GM10248 (cell line): Measurements from ENCODE around the gene ZBTB48.

Experiments
- CTCF ChIA-PET: fragments of 300-600 bp; sonication (Branson Sonifier 250); formaldehyde crosslinking; extraction: SDS; loops from one replicate; lab custom pipeline; 2021; ENCODE audit warnings: antibody characterized with exemption; lab: Yijun Ruan, JAX
- POLR2A ChIA-PET: fragments of 350-650 bp; sonication (Branson Sonifier 250); formaldehyde crosslinking; extraction: SDS; loops from one replicate; lab custom pipeline; 2020; ENCODE audit warnings: antibody characterized with exemption; lab: Yijun Ruan, JAX
- DNase-seq: peaks from one replicate; pipeline ENCODE4 v3.0.0; 2012; ENCODE audit errors: extremely low spot score
- CTCF ChIP-seq: IDR thresholded peaks from 2 replicates; pipeline ENCODE4 v1.5.1; 2012; ENCODE audit warnings: mild to moderate bottlenecking, low read depth; ENCODE audit errors: extremely low read depth, missing control alignments, control extremely low read depth

Gene ZBTB48

GRCh38 chr1:6628971-6629479 is 49.2 kb downstream of the ZBTB48 start:
- no peak for TF ChIP-seq CTCF
- POLR2A ChIA-PET = interaction anchor here (0.5 kb wide), 1 partner anchor 1024 kb away, joined by 6 read pairs; no protein-coding TSS in a partner anchor
- CTCF ChIA-PET = interaction anchor here (1.3 kb wide), 1 partner anchor 17 kb away, joined by 3 read pairs; no protein-coding TSS in a partner anchor
- no peak for DNase-seq

- ChIA-PET POLR2A (no interaction called here), CTCF (interaction anchor here (1.8 kb wide), 1 partner anchor 16 kb away, joined by 5 read pairs; no protein-coding TSS in a partner anchor)
- DNase-seq = no peak
- TF ChIP-seq CTCF = no peak
Measured at GRCh38 chr1:6630027-6630426, 50.2 kb downstream of the ZBTB48 start.

DNA sequence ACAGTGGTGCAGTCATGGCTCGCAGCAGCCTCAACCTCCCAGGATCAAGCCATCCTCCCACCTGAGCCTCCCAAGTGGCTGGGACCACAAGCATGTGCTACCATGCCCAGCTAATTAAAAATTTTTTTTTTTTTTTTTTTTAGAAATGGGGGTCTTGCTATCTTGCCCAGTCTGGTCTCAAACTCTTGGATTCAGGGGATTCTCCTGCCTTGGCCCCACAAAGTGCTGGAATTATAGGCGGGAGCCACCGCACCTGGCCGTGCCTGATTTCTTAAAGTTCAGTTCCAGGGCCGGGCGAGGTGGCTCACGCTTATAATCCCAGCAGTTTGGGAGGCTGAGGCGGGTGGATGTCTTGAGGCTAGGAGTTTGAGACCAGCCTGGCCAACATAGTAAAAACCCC is 51.3 kb downstream of the ZBTB48 start:
- POLR2A ChIA-PET = no interaction called here
- CTCF ChIA-PET = interaction anchor here (1.8 kb wide), 2 partner anchors 8 to 15 kb away, joined by 5 to 6 read pairs; no protein-coding TSS in a partner anchor
- no peak for DNase-seq
- no peak for TF ChIP-seq CTCF

DNA sequence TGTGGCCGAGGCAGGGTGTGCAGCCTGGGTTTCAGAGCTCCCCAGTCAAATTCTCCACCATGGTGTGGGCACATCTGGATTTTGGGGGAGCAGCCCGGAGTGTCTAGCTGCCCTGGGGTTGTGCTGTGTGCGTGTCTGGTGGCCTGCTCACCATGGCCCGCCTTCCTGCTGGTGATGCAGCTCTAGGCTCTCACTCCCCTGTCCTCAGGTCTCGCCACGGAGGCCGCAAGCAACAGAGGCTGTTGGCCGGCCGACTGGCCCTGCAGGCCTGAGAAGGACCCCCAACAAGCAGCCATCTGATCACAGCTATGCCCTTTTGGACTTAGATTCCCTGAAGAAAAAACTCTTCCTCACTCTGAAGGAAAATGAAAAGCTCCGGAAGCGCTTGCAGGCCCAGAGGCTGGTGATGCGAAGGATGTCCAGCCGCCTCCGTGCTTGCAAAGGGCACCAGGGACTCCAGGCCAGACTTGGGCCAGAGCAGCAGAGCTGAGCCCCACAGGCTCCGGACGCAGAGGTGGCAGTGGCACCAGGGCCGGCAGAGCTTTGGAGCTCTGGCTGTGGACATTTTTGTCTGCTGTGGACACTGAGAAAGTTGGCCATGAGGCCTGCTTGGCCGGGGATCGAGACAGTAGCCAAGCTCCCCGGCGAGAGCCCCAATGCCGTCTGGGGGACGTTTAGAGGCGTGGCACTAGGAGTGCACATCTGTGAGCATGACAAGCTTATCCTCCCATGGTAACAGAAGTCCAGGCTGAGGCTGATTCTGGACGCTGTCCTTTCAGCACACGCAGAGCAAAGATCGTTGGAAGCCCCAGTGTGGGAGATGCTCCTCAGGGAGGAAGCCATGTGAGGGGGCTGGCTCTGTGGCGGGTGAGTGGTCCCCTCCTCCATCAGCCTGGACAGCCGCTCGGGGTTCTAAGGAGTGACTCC is 53.1 kb downstream of the ZBTB48 start:
- ChIA-PET CTCF (interaction anchor here (0.8 to 1.8 kb wide), 5 partner anchors 9 to 79 kb away, joined by 3 to 8 read pairs (median 3); partner anchors contain the start of genes DNAJC11 and NOL9), POLR2A (interaction anchor here (1.2 kb wide), 1 partner anchor 8 kb away, joined by 3 read pairs; no protein-coding TSS in a partner anchor)
- no peak for TF ChIP-seq CTCF
- DNase-seq = no peak

- ChIA-PET CTCF (interaction anchor here (1.0 to 1.4 kb wide), 5 partner anchors 11 to 148 kb away, joined by 3 to 5 read pairs (median 3); no protein-coding TSS in a partner anchor), POLR2A (no interaction called here)
- DNase-seq = no peak
- TF ChIP-seq CTCF = peak; percentile 45
Measured at GRCh38 chr1:6634371-6635052, 54.7 kb downstream of the ZBTB48 start.
